Measurements from ENCODE around the gene DENND2D.

GRCh38 chr1:111196213-111196612, 4.2 kb downstream of the DENND2D start:
- TF ChIP-seq CTCF (IDR thresholded peaks at IDR 0.05; ENCODE audit: low read depth, low read length, poor library complexity, severe bottlenecking), result no peak
- no peak for TF ChIP-seq EZH2phosphoT487 (IDR thresholded peaks at IDR 0.05; ENCODE audit: borderline replicate concordance, low read length)
